ENCODE results near the gene SIGLEC1.

GRCh38 chr20:3739054-3739925, 26.9 kb upstream of the SIGLEC1 start:
- TF ChIP-seq TOX (CRISPR knock-in tag; IDR thresholded peaks at IDR 0.05; ENCODE audit: borderline replicate concordance) (no peak), POU6F1 (CRISPR knock-in tag; IDR thresholded peaks at IDR 0.05; ENCODE audit: borderline replicate concordance, low read depth) (no peak), PPARA (CRISPR knock-in tag; IDR thresholded peaks at IDR 0.05; ENCODE audit: borderline replicate concordance) (no peak), RARB (CRISPR knock-in tag; IDR thresholded peaks at IDR 0.05) (no peak), ARNTL (CRISPR knock-in tag; IDR thresholded peaks at IDR 0.05; ENCODE audit: borderline replicate concordance, low read depth) (no peak), TSHZ2 (CRISPR knock-in tag; IDR thresholded peaks at IDR 0.05) (no peak), PATZ1 (CRISPR knock-in tag; IDR thresholded peaks at IDR 0.05; ENCODE audit: borderline replicate concordance) (no peak), ZNF8 (CRISPR knock-in tag; IDR thresholded peaks at IDR 0.05) (no peak), ZFP30 (CRISPR knock-in tag; IDR thresholded peaks at IDR 0.05) (no peak), ZFP3 (CRISPR knock-in tag; IDR thresholded peaks at IDR 0.05) (no peak), OSR1 (CRISPR knock-in tag; IDR thresholded peaks at IDR 0.05) (no peak)

All from SK-N-SH treated with all-trans-retinoic acid at 6 μM for 48 hours (cell line).